ENCODE measurements around the gene UBA5.
"Not testable (repeated sequence)": the region's sequence is repeated elsewhere in the genome, so short reads cannot be mapped to it uniquely, and the experiment has no call there.

The UBA5 gene

DNA sequence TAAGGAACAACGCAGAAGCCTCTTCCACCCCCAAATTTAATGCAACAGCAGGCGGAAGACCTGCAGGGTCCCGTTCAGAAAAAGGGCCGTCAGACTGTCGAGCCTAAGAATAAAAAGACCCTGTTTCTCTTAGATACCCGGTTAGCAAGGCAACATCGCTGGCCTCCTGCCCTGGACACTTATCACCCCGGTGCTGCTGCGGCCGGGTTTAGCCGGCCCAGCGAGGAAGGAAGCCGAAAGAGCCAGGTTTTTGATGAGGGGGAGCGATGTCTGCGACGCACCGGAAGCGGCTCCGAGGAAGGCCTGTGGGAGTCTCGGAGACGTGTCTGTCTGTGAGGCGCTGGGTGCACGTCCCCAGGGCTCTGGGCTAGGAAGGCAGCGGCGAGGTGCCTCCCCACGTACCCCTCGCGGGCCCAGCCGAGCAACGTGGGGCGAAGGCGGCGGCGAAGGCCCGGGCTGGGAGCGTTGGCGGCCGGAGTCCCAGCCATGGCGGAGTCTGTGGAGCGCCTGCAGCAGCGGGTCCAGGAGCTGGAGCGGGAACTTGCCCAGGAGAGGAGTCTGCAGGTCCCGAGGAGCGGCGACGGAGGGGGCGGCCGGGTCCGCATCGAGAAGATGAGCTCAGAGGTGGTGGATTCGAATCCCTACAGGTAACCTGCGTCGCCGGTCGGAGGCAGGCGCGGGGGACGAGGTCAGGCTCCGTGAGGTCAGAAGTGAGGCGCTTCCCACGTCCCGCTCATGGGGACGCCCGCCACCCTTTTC lies at the start of gene UBA5:
Gene UBA5 (plus strand): TSS at position 278 of the 759 bp plus-strand sequence. CDS start 209 bp downstream, at position 487.
- peak within 1 kb of the TSS; percentile 80 for H3K4me3 ChIP-seq (ENCODE audit: low read depth, low read length, poor library complexity, severe bottlenecking)
- no peaks in the 10 kb centered on the region for H3K36me3 ChIP-seq (ENCODE audit: insufficient read depth, low read length)
- no peaks in the 10 kb centered on the region for H3K9me3 ChIP-seq (ENCODE audit: low read length)
- H3F3A ChIP-seq (ENCODE audit: insufficient read depth, low read length) = no peaks in the 10 kb centered on the region
- H3K4me1 ChIP-seq (ENCODE audit: insufficient read depth, low read length, severe bottlenecking) = peaks cover 35% of the 10 kb centered on the region
- peak within 1 kb of the TSS; percentile 56 for H3K27ac ChIP-seq (ENCODE audit: low read depth, low read length, poor library complexity, severe bottlenecking)
- TF ChIP-seq, protein P1, sequence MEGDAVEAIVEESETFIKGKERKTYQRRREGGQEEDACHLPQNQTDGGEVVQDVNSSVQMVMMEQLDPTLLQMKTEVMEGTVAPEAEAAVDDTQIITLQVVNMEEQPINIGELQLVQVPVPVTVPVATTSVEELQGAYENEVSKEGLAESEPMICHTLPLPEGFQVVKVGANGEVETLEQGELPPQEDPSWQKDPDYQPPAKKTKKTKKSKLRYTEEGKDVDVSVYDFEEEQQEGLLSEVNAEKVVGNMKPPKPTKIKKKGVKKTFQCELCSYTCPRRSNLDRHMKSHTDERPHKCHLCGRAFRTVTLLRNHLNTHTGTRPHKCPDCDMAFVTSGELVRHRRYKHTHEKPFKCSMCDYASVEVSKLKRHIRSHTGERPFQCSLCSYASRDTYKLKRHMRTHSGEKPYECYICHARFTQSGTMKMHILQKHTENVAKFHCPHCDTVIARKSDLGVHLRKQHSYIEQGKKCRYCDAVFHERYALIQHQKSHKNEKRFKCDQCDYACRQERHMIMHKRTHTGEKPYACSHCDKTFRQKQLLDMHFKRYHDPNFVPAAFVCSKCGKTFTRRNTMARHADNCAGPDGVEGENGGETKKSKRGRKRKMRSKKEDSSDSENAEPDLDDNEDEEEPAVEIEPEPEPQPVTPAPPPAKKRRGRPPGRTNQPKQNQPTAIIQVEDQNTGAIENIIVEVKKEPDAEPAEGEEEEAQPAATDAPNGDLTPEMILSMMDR (IDR thresholded peaks at IDR 0.05; ENCODE audit: low read length) = no peak
- no peak for TF ChIP-seq EZH2 (IDR thresholded peaks at IDR 0.05; ENCODE audit: borderline replicate concordance, low read length)
- H3K27me3 ChIP-seq (ENCODE audit: insufficient read depth, low read length) = no peaks in the 10 kb centered on the region
- H3K9ac ChIP-seq (ENCODE audit: low read length) = peak within 1 kb of the TSS; percentile 83
- H2AFZ ChIP-seq (ENCODE audit: low read length) = peak within 1 kb of the TSS; percentile 88
- H3K4me2 ChIP-seq (ENCODE audit: low read length) = peak within 1 kb of the TSS; percentile 91
- H3K9me2 ChIP-seq (ENCODE audit: low read depth, low read length) = no peaks in the 10 kb centered on the region
- H4K20me1 ChIP-seq (ENCODE audit: insufficient read depth, low read length) = no peaks in the 10 kb centered on the region
- peaks cover 40% of the 10 kb centered on the region for H3K79me2 ChIP-seq (ENCODE audit: insufficient read depth, low read length)

DNA sequence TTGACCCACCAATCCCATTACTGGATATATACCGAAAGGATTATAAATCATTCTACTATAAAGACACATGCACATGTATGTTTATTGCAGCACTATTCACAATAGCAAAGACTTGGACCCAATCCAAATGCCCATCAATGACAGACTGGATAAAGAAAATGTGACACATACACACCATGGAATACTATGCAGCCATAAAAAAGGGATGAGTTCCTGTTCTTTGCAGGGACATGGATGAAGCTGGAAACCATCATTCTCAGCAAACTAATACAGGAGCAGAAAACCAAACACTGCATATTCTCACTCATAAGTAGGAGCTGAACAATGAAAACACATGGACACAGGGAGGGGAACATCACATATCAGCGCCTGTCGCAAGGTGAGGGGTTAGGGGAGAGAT lies 44.8 kb upstream of the UBA5 start:
- H4K20me1 ChIP-seq (ENCODE audit: insufficient read depth, low read length); H3K27ac ChIP-seq (ENCODE audit: low read depth, low read length, poor library complexity, severe bottlenecking); H3K4me1 ChIP-seq (ENCODE audit: insufficient read depth, low read length, severe bottlenecking); H3K36me3 ChIP-seq (ENCODE audit: insufficient read depth, low read length); H3K9ac ChIP-seq (ENCODE audit: low read length); H3K4me3 ChIP-seq (ENCODE audit: low read depth, low read length, poor library complexity, severe bottlenecking); H3K9me3 ChIP-seq (ENCODE audit: low read length); H2AFZ ChIP-seq (ENCODE audit: low read length); H3K9me2 ChIP-seq (ENCODE audit: low read depth, low read length); H3F3A ChIP-seq (ENCODE audit: insufficient read depth, low read length); H3K79me2 ChIP-seq (ENCODE audit: insufficient read depth, low read length); H3K4me2 ChIP-seq (ENCODE audit: low read length); H3K27me3 ChIP-seq (ENCODE audit: insufficient read depth, low read length): not testable (repeated sequence)

DNA sequence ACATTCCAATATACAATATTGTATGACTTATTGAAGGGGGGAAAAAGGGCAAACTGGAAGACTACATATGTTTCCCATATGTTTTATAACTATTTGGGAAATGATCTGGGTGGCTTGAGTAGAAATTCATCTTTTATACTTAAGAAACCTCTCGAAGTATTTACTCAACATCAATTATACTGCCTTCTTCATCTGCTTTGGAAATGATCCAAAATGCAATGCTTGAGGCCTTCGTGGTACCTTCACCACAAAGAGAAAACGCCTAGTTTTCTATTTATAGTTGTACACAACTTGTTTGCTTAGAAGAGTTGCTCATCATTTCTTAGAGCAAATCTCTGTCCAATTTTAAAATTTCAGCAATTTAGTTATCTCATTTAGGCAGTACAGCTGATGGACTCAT lies 44.2 kb upstream of the UBA5 start:
- Histone ChIP-seq H3K4me2 (ENCODE audit: low read length) (no peak overlapping the region), H3K79me2 (ENCODE audit: insufficient read depth, low read length) (no peaks in the 10 kb centered on the region), H3K36me3 (ENCODE audit: insufficient read depth, low read length) (peaks cover 6% of the 10 kb centered on the region; the same call in 1 of the 2 replicates), H3K9me3 (ENCODE audit: low read length) (no peaks in the 10 kb centered on the region), H3K4me3 (ENCODE audit: low read depth, low read length, poor library complexity, severe bottlenecking) (no peak overlapping the region), H3K27me3 (ENCODE audit: insufficient read depth, low read length) (no peaks in the 10 kb centered on the region), H3K4me1 (ENCODE audit: insufficient read depth, low read length, severe bottlenecking) (no peaks in the 10 kb centered on the region), H3K9ac (ENCODE audit: low read length) (no peak overlapping the region), H4K20me1 (ENCODE audit: insufficient read depth, low read length) (no peaks in the 10 kb centered on the region), H2AFZ (ENCODE audit: low read length) (no peak overlapping the region), H3F3A (ENCODE audit: insufficient read depth, low read length) (no peaks in the 10 kb centered on the region), H3K9me2 (ENCODE audit: low read depth, low read length) (no peaks in the 10 kb centered on the region), H3K27ac (ENCODE audit: low read depth, low read length, poor library complexity, severe bottlenecking) (no peak overlapping the region)
- TF ChIP-seq, protein P1 (IDR thresholded peaks at IDR 0.05; ENCODE audit: low read length) = no peak
- TF ChIP-seq EZH2 (IDR thresholded peaks at IDR 0.05; ENCODE audit: borderline replicate concordance, low read length) = no peak

DNA sequence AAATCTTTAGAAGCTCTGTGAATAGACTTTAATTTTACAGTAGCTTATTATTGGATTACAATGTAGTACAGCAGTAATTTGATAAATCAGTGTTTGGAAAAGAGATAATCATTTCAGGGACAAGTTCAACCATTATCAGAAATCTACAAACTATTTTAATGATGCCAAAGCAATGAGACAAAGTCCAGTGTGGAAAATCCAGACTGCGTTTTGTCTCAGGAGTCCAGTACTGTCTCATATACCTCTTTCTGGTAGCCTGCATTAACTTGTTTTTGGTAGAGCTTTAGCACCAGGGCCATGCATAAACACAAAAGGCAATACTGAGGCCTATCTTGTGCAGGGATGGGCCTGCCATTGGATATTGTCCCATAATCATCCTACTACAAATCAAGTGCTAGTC lies 43.3 kb upstream of the UBA5 start:
- no peak overlapping the region for H3K9ac ChIP-seq (ENCODE audit: low read length)
- no peak overlapping the region for H3K27ac ChIP-seq (ENCODE audit: low read depth, low read length, poor library complexity, severe bottlenecking)
- no peaks in the 10 kb centered on the region for H3F3A ChIP-seq (ENCODE audit: insufficient read depth, low read length)
- no peaks in the 10 kb centered on the region for H4K20me1 ChIP-seq (ENCODE audit: insufficient read depth, low read length)
- TF ChIP-seq EZH2 (IDR thresholded peaks at IDR 0.05; ENCODE audit: borderline replicate concordance, low read length) = no peak
- TF ChIP-seq, protein P1 (IDR thresholded peaks at IDR 0.05; ENCODE audit: low read length) = no peak
- H3K27me3 ChIP-seq (ENCODE audit: insufficient read depth, low read length) = no peaks in the 10 kb centered on the region
- no peaks in the 10 kb centered on the region for H3K4me1 ChIP-seq (ENCODE audit: insufficient read depth, low read length, severe bottlenecking)
- no peaks in the 10 kb centered on the region for H3K9me3 ChIP-seq (ENCODE audit: low read length)
- no peak overlapping the region for H3K4me2 ChIP-seq (ENCODE audit: low read length)
- no peaks in the 10 kb centered on the region for H3K79me2 ChIP-seq (ENCODE audit: insufficient read depth, low read length)
- H3K36me3 ChIP-seq (ENCODE audit: insufficient read depth, low read length) = peaks cover 6% of the 10 kb centered on the region; the same call in 1 of the 2 replicates
- no peak overlapping the region for H3K4me3 ChIP-seq (ENCODE audit: low read depth, low read length, poor library complexity, severe bottlenecking)
- H2AFZ ChIP-seq (ENCODE audit: low read length) = no peak overlapping the region
- no peaks in the 10 kb centered on the region for H3K9me2 ChIP-seq (ENCODE audit: low read depth, low read length)
